A172 (cell line): ENCODE results near the gene GCA. TPM values are rescaled to one million over a fixed set of nuclear protein-coding genes. Genes with fewer than 3 reads are reported as not detected.

Experiments
- DNase-seq: peaks from one replicate; pipeline ENCODE4 v3.0.0-alpha.2; 2015; ENCODE audit warnings: low spot score
- total RNA-seq: library from RNA; depleted of rRNA; stranded (reverse); fragments of >200 nt; shearing (Covaris generic); gene quantifications from 2 replicates; pipeline ENCODE4 v1.2.3, GENCODE V29; 2014; rRNA removed

GCA gene
- 27.7 and 36.8 TPM in 2 replicates for total RNA-seq

DNA sequence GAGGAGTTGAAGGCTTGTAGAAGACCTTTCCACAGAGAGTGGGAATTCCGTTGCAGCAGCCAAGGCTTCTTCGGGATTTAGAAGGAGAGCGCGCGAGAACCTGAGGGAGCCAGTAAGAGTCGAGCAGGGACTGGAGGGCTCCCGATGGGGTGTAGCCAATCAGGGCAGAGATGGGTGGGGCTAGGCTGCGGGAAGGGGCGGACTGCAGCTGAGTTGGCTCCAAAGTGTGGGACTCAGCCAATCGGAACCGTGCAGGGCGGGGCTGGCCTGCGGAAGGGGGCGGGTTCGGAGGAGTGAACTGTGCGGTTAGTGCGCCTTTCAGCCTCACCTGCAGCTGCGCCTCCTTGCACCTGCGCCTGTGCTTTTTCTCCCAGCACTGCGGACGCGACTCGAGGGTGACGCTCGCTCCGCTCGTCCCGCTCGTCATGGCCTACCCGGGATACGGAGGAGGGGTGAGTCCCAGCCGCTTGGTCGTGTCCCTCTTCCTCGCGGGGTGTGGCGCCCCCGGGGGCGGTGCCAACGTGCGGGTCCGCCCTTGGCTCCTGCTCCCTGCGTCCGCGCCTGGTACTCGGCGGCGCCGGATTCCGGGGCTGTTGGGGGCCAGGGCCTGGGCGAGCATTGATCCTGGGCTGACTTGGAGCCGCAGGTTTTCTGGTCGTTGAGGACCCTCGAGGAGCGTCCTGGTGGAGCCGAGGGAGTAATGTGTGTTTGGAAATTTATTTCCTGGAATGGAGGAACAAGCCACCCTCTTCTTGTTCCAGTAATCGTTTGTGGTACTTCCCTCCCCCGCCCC lies at the start of gene GCA:
TSS of gene GCA (plus strand) at position 309 of the 793 bp plus-strand sequence. CDS start at position 426, 117 bp downstream.
- peak; percentile 98 for DNase-seq

GRCh38 chr2:162295009-162295408 lies 48.9 kb upstream of the GCA start:
- no peak for DNase-seq

DNA sequence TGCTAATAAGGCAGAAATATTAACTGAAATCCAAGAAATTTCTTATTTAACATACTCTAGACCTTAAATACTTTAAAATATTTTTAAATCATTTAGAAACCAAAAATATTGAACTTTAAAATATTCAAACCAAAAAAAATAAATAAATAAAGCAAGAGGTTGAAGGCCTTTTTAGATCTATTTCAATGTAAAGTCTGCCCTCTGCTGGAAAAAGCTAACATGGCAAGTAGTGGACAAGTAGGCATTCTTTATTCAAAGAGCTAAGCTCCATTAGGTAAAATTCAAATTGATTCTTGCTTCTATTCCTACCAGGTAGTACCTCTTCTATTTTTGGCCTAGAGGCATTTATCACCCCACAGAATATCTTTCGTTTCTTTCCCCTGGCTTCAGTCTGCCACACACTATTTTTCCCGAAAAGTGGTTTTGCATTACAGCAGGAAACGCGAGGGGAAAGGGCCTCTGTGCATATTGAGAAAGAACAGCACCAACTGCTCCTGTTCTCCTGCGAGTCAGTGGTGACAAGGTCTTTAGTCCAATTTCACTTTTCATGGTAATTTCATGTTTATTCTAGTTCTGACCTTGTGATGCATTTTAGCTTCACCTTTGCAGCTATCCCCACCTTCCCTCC lies 45.9 kb upstream of the GCA start:
- peak; percentile 66 for DNase-seq

DNA sequence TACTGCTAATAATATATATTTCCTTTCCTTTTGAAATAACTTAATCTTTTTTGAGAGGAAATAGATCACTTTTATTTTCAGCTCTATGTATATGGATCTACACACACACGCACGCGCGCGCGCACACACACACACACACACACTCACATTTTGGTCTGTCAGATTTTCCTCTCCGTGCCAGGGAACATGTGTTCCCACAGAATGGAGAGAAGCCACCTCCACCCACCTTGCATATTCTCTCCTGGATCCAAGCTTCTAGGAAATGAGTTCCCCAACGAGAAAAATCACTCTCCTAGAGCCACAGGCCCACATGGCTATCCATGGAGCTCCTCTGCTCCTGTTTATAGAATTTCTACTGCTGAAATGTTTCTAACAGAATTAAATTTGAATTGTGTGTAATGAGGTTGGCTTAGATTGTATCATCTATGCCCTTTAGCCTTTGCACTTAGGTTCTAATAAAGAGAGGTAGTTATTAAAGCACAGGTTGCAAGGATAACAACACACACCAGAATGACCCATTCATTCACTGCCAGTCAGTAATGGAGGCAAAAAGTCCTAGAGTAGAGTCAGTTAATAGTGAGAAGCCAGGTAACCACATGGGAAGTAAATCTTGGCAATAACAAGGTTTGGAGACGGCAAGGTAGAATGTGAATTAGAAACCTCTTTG lies 45.1 kb upstream of the GCA start:
- DNase-seq = no peak

DNA sequence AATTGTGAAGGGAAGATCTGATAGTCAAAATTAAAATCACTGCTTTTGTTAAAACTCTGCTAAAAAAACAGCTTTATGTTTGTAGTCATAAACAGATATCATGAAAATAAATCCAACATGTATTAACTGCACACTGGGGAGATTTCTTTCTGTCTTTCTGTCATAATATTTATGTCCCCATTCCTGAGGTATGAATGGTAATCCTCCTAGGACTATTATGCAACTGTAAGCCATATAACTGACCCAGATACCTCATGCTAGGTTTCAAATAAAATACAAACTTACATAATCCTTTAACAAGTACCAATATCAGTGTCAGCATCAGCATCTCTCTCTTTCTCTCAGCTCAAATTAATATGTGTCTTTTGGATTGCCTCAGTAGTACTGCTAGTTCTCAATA lies 43.7 kb upstream of the GCA start:
- no peak for DNase-seq

DNA sequence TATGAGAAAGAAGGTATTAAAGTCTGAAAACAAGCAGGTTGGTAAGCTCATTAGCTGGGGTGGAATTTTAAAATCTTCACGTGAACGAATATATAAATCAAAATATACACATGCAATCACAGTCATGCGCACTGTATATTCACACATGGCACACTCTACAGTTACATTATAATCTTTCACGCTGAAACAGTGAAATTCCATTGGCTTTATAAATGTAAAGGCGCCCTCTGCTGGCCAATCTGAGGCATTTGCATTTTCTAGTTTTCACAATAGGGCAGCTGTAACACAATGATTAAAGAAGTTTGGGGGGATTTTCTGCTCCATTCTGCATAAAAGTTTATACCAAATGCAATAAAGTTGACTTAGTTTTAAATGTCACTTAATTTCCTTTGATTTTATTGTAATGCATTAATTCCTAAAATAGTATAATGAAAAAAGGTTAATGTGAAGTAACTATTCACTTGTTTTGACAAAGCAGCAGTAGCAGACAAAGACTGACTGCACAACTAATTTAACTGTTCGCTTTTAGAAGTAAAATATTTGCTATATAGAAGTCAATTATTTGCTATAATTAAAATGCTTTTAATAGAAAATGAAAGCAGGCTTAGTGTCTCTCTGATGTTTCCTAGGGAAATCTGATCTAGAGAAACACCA lies 42.7 kb upstream of the GCA start:
- DNase-seq = peak; percentile 65

GRCh38 chr2:162301877-162302276 lies 42.1 kb upstream of the GCA start:
- no peak for DNase-seq

DNA sequence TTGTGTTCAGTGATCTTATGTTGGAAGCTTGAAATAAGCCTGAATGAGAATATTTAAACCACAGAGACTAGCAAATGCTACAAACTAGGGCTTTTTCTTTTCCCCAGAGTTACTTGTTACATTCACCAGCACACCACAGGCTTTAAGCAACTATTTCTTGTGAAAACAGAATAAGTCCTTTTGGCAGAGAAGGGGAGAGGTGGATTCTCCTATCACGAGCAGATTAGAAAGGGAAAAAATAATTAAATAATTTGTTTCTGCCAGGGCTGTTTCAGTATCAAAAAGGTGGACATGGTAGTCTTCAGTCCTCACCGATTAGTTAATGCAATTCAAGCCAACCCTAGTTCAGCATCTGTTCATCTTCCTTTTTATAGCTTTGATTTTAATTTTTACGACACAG lies 38.0 kb upstream of the GCA start:
- DNase-seq = no peak

DNA sequence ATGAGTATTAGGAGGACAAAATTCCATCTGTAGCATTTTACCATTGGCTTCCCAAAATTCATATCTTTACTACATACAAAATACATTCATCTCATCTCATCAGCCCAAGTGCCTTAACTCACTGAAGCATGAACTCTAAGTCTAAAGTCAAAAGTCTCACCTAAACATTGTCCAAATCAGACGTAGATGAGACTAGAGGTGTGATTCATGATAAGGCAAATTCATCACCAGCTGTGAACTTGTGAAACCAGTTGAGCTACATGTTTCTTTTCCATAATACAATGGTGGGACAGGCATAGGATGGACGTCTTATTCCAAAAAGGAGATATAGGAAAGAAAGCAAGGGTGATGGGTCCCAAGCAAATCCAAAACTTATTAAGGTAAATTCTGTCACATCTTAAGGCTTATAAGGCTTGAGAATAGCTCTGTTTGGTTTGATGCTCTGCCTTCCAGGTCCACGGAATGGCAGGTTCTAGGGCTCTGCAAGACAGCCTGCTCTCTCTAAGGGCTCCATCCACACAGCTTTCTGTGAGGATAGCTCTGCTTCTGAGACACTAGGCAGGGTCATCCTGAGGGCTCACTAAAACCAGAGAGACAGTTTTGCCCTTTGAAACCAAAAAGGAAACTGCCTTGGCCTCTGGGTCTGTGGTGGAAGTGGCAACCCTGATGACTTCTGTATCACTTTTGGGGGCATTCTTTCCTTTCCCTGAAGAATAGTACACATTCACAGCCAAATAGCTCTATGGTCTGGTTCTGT lies 35.0 kb upstream of the GCA start:
- no peak for DNase-seq

- DNase-seq = no peak
Measured at GRCh38 chr2:162312853-162313252, 31.1 kb upstream of the GCA start.

GRCh38 chr2:162315938-162316337 lies 28.0 kb upstream of the GCA start:
- no peak for DNase-seq

- no peak for DNase-seq
Measured at GRCh38 chr2:162316590-162316989, 27.3 kb upstream of the GCA start.

DNA sequence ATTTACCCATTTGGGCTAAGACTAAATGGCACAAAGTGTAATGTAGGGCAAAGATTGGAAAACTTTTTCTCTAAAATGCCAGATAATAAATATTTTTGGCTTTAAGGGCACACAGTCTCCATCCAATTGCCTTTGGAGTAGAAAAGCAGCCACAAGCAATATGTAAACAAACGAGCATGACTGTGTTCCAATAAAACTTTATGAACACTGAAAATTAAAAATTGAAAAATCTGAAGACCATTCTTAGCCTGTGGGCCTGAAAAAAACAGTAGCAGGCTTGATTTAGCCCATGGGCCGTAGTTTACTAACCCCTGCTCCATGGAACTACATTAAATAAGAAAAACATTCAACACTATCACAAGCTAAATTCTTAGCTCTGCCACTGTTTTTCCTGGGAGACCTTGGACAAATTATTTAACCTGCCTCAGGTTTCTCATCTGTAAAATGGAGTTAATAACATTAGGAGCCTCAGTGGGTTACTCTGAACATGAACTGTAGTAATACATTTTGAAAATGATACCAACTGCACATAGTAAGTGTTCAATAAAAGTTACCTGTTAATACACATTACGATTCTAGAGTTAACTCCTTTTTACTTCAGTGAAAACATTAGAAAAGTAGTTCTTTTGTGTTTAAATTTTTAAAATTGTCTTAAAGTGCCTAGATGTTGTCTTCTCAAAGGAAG lies 26.7 kb upstream of the GCA start:
- DNase-seq = no peak

DNA sequence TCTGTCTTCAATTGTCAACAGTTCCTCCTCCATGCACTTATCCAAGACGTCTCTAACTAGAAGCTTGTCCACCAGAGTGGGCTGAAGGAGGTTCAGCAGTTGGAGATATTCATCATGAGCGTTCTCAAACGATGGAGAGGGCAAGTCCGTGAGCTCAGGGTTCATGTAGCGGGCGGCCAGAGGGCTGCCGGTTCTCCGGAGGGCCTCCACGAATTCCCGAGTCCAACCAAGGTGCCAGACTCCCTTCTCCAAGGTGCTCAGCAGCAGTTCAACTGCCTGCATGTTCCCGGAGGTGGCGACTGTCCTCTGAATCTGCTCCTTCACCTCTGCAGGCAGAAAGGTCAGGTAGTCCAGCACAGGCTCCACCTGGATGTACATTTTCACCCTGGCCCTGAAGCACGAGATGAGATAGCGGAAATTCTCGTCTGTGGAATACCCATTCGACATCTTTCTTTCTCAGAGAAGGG lies 26.0 kb upstream of the GCA start:
- peak; percentile 28 for DNase-seq

DNA sequence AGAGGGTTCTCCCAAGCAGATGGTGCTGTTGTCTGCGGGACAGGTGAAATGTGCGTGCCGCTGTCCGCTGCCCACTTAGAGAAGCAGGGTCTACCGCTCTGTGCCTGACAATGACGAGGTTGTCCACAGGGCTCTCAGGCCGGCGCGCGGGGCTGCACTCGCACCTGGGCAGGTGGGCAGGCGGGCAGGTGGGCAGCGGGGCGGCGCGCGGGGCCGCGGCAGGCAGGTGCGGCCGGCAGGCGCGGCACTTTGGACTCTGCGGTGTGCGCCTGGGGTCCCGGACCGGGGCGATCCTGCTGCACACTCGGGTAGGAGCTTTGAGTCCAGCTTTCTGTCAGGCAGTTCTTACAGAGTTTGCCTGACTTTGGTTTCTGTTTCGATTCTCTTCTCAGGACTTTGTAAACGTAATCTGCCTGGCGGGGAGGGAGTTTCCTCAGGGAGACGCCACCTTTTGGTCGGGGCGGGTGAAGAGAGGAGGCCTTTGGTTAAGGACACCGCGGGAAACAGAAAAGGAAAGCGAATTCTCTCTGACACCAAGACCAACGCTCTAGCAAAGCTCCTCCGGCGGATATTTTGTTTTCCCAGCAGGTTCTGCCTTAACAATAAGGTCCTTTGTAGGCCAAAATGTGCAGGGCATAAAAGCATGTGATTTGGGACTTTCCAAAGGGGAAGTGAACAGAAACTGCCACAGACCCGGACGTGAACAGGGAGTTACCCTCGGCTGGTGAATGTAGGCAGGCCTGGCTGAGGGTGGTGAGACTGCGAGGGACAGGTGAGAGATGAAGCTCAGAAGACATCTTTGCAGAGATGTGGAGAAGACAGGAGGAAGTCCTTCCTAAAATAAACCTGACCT lies 25.4 kb upstream of the GCA start, which contains the start of gene IFIH1:
TSS of gene IFIH1 (minus strand) at position 357 of the 853 bp plus-strand sequence. CDS start 377 bp downstream, outside the sequence.
- DNase-seq = peak; percentile 86

DNA sequence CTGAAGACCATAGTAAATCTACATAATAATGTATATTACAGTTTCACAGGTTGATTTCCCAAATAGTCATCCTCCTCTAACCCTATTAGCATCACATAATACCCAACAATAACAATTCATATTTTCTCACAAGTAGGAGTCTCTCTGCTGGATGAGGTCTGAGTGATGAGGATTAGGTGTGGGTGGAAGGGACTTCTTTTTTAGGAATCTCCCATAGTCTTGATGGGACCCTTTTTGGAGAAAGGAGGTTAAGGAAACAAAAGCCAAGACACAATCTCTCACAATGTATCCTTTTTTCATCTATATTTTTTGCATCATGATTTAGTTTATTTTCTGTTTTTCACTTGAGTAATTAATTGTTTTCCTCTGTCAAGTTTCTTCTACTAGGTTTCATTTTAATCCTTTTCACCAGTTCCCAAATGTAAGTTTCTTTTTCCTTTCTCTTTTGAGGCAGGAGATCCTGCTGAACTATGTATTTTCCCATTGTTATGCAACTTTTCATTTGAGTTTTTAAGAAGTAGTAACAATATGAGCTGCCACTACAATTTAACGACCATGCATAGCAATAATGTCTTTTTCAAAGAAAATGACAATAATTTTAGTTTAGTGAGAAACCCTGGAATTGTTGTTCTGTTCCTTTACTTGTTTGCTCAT lies 22.9 kb upstream of the GCA start:
- DNase-seq = no peak

- DNase-seq = no peak
Measured at GRCh38 chr2:162324953-162325352, 19.0 kb upstream of the GCA start.

- DNase-seq = peak; percentile 24
Measured at GRCh38 chr2:162327134-162327769, 16.7 kb upstream of the GCA start.

DNA sequence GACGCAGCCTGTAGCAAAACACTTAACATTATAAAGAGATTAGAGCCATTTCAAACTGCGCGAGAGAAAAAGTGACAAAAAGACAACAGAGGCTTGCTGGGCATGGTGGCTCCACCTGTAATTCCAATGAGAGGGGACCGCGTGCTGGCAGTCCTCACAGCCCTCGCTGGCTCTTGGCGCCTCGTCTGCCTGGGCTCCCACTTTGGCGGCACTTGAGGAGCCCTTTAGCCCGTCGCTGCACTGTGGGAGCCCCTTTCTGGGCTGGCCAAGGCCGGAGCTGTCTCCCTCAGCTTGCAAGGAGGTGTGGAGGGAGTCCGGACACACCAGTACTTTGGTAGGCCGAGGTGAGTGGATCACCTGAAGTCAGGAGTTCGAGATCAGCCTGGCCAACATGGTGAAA lies 16.1 kb upstream of the GCA start:
- no peak for DNase-seq
